OCI-LY1 (cell line): ENCODE measurements around the gene HS1BP3.

Source experiments
- H2AFZ ChIP-seq: fragments of 200-600 bp; sonication (generic), shearing (Covaris generic); 2 replicates; pipeline ENCODE4 v1.6.0; 2014; ENCODE audit warnings: antibody characterized with exemption, mild to moderate bottlenecking, low read length
- H3F3A ChIP-seq: fragments of 200-600 bp; sonication (generic), shearing (Covaris generic); 2 replicates; pipeline ENCODE4 v1.6.0; 2014; ENCODE audit warnings: mild to moderate bottlenecking, antibody characterized with exemption, low read length, moderate library complexity; ENCODE audit not compliant: insufficient read depth
- H3K27ac ChIP-seq: fragments of 200-600 bp; sonication (generic); 2 replicates; pipeline ENCODE4 v1.5.1; 2014; ENCODE audit warnings: low read length, mixed run types, mild to moderate bottlenecking, low read depth; ENCODE audit not compliant: poor library complexity, severe bottlenecking
- H3K27me3 ChIP-seq: fragments of 200-600 bp; sonication (generic); 2 replicates; pipeline ENCODE4 v1.6.0; 2014; ENCODE audit warnings: antibody characterized with exemption, mild to moderate bottlenecking, low read length, moderate library complexity; ENCODE audit not compliant: insufficient read depth
- H3K36me3 ChIP-seq: fragments of 200-600 bp; sonication (generic); 2 replicates; pipeline ENCODE4 v1.6.1; 2014; ENCODE audit warnings: mild to moderate bottlenecking, antibody characterized with exemption, low read length, moderate library complexity, mixed read lengths; ENCODE audit not compliant: insufficient read depth
- H3K4me1 ChIP-seq: fragments of 200-600 bp; sonication (generic); 2 replicates; pipeline ENCODE4 v1.5.1; 2014; ENCODE audit warnings: mild to moderate bottlenecking, low read length, moderate library complexity; ENCODE audit not compliant: insufficient read depth, severe bottlenecking
- H3K4me2 ChIP-seq: fragments of 200-600 bp; sonication (generic), shearing (Covaris generic); 2 replicates; pipeline ENCODE4 v1.6.1; 2014; ENCODE audit warnings: low read length
- H3K4me3 ChIP-seq: fragments of 200-600 bp; sonication (generic); 2 replicates; pipeline ENCODE4 v1.5.1; 2014; ENCODE audit warnings: low read length, low read depth, mild to moderate bottlenecking, mixed read lengths; ENCODE audit not compliant: poor library complexity, severe bottlenecking
- H3K79me2 ChIP-seq: fragments of 200-600 bp; shearing (Covaris generic); 2 replicates; pipeline ENCODE4 v1.6.1; 2016; ENCODE audit warnings: mixed run types, low read length, mixed read lengths; ENCODE audit not compliant: insufficient read depth
- H3K9ac ChIP-seq: fragments of 200-600 bp; sonication (generic), shearing (Covaris generic); 2 replicates; pipeline ENCODE4 v1.6.1; 2014; ENCODE audit warnings: mild to moderate bottlenecking, low read length, mixed read lengths
- H3K9me2 ChIP-seq: fragments of 200-600 bp; sonication (generic), shearing (Covaris generic); 2 replicates; pipeline ENCODE4 v1.6.1; 2014; ENCODE audit warnings: low read depth, mild to moderate bottlenecking, low read length, mixed read lengths
- H3K9me3 ChIP-seq: fragments of 200-600 bp; shearing (Covaris generic); 2 replicates; pipeline ENCODE4 v1.6.1; 2014; ENCODE audit warnings: low read length, mixed read lengths
- H4K20me1 ChIP-seq: fragments of 200-600 bp; sonication (generic), shearing (Covaris generic); 2 replicates; pipeline ENCODE4 v1.6.0; 2016; ENCODE audit warnings: mild to moderate bottlenecking, low read length; ENCODE audit not compliant: insufficient read depth
- EZH2 ChIP-seq: fragments of 200-600 bp; sonication (generic), shearing (Covaris generic); IDR thresholded peaks from 2 replicates; pipeline ENCODE4 v1.8.0; 2017; ENCODE audit warnings: borderline replicate concordance, mixed run types, mild to moderate bottlenecking, antibody characterized with exemption, low read length, moderate library complexity, mixed read lengths
- TF ChIP-seq, protein P1 (sequence below): fragments of 200-600 bp; sonication (generic), shearing (Covaris generic); IDR thresholded peaks from 2 replicates; pipeline ENCODE4 v1.5.1; 2017; ENCODE audit warnings: mild to moderate bottlenecking, antibody characterized with exemption, low read length, moderate library complexity, mixed read lengths

The HS1BP3 gene

DNA sequence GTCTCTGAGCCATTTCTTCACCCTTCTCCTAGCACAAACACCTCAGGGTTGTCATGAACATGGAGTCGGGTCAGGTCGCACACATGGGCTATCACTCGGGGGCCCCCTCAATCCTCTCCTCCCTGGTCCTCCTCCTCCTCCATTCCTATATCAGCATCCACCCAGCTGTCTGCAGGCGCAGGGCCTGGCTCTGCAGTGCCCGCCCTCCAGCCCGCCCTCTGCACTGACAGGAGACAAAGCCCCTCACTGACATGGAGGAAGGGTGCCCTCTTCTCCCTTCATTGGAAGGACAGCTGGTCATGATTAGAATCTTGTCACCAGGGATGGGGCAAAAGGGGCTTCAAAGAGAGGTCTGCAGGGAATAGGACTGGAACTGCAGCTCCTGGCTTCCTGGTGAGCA is 21.7 kb downstream of the HS1BP3 start:
- no peaks in the 10 kb centered on the region for H3K9me2 ChIP-seq
- no peaks in the 10 kb centered on the region for H3K79me2 ChIP-seq
- no peaks in the 10 kb centered on the region for H3F3A ChIP-seq
- peaks cover 2% of the 10 kb centered on the region; the same call in 1 of the 2 replicates for H4K20me1 ChIP-seq
- no peak overlapping the region for H3K4me3 ChIP-seq
- no peaks in the 10 kb centered on the region for H3K36me3 ChIP-seq
- no peak for TF ChIP-seq EZH2
- TF ChIP-seq, protein P1, sequence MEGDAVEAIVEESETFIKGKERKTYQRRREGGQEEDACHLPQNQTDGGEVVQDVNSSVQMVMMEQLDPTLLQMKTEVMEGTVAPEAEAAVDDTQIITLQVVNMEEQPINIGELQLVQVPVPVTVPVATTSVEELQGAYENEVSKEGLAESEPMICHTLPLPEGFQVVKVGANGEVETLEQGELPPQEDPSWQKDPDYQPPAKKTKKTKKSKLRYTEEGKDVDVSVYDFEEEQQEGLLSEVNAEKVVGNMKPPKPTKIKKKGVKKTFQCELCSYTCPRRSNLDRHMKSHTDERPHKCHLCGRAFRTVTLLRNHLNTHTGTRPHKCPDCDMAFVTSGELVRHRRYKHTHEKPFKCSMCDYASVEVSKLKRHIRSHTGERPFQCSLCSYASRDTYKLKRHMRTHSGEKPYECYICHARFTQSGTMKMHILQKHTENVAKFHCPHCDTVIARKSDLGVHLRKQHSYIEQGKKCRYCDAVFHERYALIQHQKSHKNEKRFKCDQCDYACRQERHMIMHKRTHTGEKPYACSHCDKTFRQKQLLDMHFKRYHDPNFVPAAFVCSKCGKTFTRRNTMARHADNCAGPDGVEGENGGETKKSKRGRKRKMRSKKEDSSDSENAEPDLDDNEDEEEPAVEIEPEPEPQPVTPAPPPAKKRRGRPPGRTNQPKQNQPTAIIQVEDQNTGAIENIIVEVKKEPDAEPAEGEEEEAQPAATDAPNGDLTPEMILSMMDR, result no peak
- no peak overlapping the region for H3K9ac ChIP-seq
- H3K4me2 ChIP-seq, result no peak overlapping the region
- H3K27me3 ChIP-seq, result no peaks in the 10 kb centered on the region
- H3K27ac ChIP-seq, result no peak overlapping the region
- peaks cover 10% of the 10 kb centered on the region for H3K4me1 ChIP-seq
- no peaks in the 10 kb centered on the region for H3K9me3 ChIP-seq
- no peak overlapping the region for H2AFZ ChIP-seq

DNA sequence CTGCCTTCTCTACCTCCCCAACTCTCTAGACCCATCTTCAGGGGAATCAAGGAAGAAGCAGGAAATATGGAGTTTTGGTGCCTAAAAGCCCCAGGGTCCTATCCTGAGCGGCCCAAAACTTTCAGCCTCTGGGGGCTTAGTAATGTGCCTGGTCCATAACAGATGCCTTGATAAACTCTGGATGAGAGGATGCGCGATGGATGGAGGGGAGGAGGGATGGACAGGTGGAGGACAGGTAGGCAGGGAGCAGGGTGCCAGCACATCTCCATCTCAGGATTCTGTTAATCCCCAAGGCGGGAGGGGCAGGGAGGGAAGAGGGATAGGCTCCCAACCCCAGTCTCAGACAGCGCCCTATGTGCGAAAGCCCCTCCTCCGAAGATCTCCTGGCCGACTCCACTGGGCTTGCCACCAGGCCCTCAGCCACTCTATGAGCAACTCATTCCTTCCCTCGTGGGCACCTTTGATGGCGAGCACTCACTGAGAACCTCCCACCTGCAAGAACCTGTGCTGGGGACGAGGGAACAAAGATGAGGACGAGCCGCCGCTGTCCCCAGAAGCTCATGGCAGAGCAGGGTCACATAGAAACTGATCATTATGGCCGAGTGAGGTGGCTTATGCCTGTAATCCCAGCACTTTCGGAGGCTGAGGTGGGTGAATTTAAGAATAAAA is 23.1 kb downstream of the HS1BP3 start:
- Histone ChIP-seq H2AFZ (no peak overlapping the region), H3K4me2 (no peak overlapping the region), H4K20me1 (peaks cover 2% of the 10 kb centered on the region; the same call in 1 of the 2 replicates), H3K9me3 (no peaks in the 10 kb centered on the region), H3K9ac (no peak overlapping the region), H3K4me1 (peaks cover 6% of the 10 kb centered on the region), H3K79me2 (no peaks in the 10 kb centered on the region), H3K36me3 (no peaks in the 10 kb centered on the region), H3K4me3 (no peak overlapping the region), H3F3A (no peaks in the 10 kb centered on the region), H3K27me3 (no peaks in the 10 kb centered on the region), H3K27ac (no peak overlapping the region), H3K9me2 (no peaks in the 10 kb centered on the region)
- TF ChIP-seq EZH2, result no peak
- TF ChIP-seq, protein P1, result no peak

DNA sequence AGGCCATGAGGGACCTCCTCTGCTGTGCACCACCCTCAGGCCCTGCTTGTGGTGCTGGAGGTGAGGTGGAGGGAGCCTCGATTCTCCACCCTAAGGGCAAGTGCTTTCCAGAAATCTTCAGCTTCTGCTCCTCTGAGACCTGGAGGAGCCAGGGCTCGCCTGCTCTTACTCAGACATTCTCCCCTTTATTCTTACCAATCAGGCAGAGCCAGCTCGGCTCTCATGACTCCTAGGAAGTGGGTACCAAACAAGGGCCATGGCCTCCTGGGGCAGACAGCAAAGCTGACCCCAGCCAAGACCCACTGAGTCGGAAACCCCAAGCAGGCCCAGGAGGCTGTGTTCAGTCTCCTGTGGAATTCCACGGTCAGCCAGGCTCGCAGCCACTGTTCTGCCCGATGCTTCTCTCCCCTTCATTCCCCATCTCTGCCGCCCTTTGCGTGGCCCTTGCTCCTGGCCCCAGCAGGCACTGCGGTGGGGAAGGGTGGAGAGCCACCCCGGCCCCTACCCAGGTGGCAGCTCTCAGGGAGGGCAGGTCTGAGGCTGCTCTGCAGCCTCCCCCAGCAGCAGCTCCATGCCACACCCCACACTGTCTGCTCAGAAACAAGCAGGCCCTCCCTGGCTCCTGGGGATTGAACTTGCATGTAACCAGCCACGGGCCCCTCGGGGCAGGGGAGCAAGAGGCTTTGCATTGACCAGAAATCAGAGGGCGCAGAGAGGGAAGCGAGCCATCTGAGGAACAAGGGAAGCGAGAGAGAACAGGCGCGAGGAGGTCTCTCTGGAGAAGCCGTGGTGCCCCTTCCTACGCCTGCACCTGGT is 24.0 kb downstream of the HS1BP3 start:
- no peak for TF ChIP-seq EZH2
- H3K4me2 ChIP-seq, result no peak overlapping the region
- H3K4me1 ChIP-seq, result no peaks in the 10 kb centered on the region
- H3K36me3 ChIP-seq, result no peaks in the 10 kb centered on the region
- no peaks in the 10 kb centered on the region for H3K27me3 ChIP-seq
- H2AFZ ChIP-seq, result no peak overlapping the region
- H3K9me3 ChIP-seq, result no peaks in the 10 kb centered on the region
- no peaks in the 10 kb centered on the region for H3K79me2 ChIP-seq
- no peak overlapping the region for H3K9ac ChIP-seq
- H3K27ac ChIP-seq, result no peak overlapping the region
- H4K20me1 ChIP-seq, result peaks cover 2% of the 10 kb centered on the region; the same call in 1 of the 2 replicates
- no peaks in the 10 kb centered on the region for H3K9me2 ChIP-seq
- no peak overlapping the region for H3K4me3 ChIP-seq
- H3F3A ChIP-seq, result no peaks in the 10 kb centered on the region
